ENCODE measurements around the gene KNSTRN. TPM values are rescaled to one million over a fixed set of nuclear protein-coding genes. Genes with fewer than 3 reads are reported as not detected.
A peak's percentile ranks its signal among the peaks of the same experiment; 100 is the strongest.

Gene KNSTRN
- total and polyA plus RNA-seq, 7 donors, result 5.0 to 18.9 (median 6.8) TPM

- Histone ChIP-seq H3K4me3 (peak overlapping the region in 3 of 4 donors; percentile 38 to 54 (median 49)), H3K27me3 (no peaks in the 10 kb centered on the region), H3K36me3 (no peaks in the 10 kb centered on the region), H3K4me1 (peaks cover 0 to 19% (median 12%) of the 10 kb centered on the region in 4 donors), H3K9me3 (no peaks in the 10 kb centered on the region), H3K27ac (no peak overlapping the region)
- intact Hi-C loops (cut with DNase I), result no loop called here
- DNase-seq, result no peak
- TF ChIP-seq CTCF (IDR thresholded peaks at IDR 0.05), result no peak
- WGBS, 2 donors, result 14 to 16% methylated on average over 31 of the region's 31 CpGs
These were observed 23.8 kb upstream of the KNSTRN start for GRCh38 chr15:40358471-40359353.

DNA sequence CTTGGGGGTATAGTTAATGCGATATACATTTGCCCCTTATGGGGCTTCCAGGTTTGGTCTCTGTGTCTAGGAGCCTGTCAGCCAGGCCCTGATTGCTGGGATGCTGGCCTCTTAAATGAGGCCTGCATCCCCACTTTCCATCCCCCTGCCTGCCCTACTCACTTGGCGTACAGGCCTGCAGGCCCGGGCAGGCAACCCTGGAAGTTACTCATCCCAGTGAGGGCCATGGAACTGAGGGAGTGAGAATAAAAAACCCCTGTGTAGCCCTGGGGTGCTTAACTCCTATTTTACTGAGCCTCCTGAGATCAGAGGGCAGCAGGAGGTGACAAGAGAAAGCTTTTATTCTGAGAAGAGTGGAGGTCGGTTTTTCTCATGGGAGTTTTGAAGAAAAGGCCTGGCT is 22.5 kb upstream of the KNSTRN start:
- WGBS, 2 donors, result 95 to 97% methylated on average over 4 of the region's 4 CpGs
- intact Hi-C loops (cut with DNase I), result no loop called here
- Histone ChIP-seq H3K4me3 (no peak overlapping the region), H3K4me1 (peaks cover 0 to 13% (median 12%) of the 10 kb centered on the region in 4 donors), H3K36me3 (no peaks in the 10 kb centered on the region), H3K9me3 (no peaks in the 10 kb centered on the region), H3K27me3 (no peaks in the 10 kb centered on the region), H3K27ac (no peak overlapping the region)
- TF ChIP-seq EP300 (IDR thresholded peaks at IDR 0.05) (no peak), POLR2AphosphoS5 (IDR thresholded peaks at IDR 0.05) (no peak), CTCF (IDR thresholded peaks at IDR 0.05) (no peak), POLR2A (IDR thresholded peaks at IDR 0.05) (no peak)
- no peak for DNase-seq

GRCh38 chr15:40361640-40362039 is 20.9 kb upstream of the KNSTRN start:
- intact Hi-C loops (cut with DNase I), result no loop called here
- 91 to 95% methylated on average over 2 of the region's 2 CpGs for WGBS, 2 donors
- Histone ChIP-seq H3K9me3 (no peaks in the 10 kb centered on the region), H3K36me3 (no peaks in the 10 kb centered on the region), H3K27ac (no peak overlapping the region), H3K4me1 (peaks cover 0 to 18% (median 14%) of the 10 kb centered on the region in 4 donors), H3K27me3 (no peaks in the 10 kb centered on the region), H3K4me3 (no peak overlapping the region)
- TF ChIP-seq CTCF (IDR thresholded peaks at IDR 0.05) (no peak), POLR2AphosphoS5 (IDR thresholded peaks at IDR 0.05) (no peak), POLR2A (IDR thresholded peaks at IDR 0.05) (no peak), EP300 (IDR thresholded peaks at IDR 0.05) (no peak)
- DNase-seq, result no peak

- intact Hi-C loops (cut with DNase I), result no loop called here
- H3K9me3 ChIP-seq, result no peaks in the 10 kb centered on the region
- 86 to 92% methylated on average over 8 of the region's 8 CpGs for WGBS, 2 donors
These were observed 18.9 kb upstream of the KNSTRN start for GRCh38 chr15:40363611-40364010.

DNA sequence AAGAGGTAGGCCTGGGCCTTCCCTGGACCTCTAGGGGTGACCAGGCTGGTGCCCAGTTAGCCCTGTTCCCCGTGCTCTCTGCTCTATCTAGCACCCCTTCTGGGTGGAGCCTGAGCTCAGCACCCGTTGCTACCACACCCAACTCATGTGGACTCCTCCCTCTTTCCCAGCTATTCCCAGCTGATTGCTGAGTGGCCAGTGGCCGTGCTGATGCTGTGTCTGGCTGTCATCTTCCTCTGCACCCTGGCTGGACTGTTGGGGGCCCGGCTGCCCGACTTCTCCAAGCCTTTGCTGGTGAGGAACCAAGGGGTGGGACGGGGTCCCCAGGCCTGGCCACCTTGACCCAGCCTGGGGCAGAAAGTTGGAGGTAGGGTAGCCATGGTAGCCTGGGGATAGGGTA is 18.3 kb upstream of the KNSTRN start:
- H3K36me3 ChIP-seq, result no peaks in the 10 kb centered on the region
- no peaks in the 10 kb centered on the region for H3K9me3 ChIP-seq
- no peaks in the 10 kb centered on the region for H3K27me3 ChIP-seq
- peaks cover 0 to 23% (median 21%) of the 10 kb centered on the region in 4 donors for H3K4me1 ChIP-seq
- no peak for DNase-seq
- 54 to 67% methylated on average over 6 of the region's 6 CpGs for WGBS, 2 donors
- H3K4me3 ChIP-seq, result no peak overlapping the region
- H3K27ac ChIP-seq, result no peak overlapping the region
- intact Hi-C loops (cut with DNase I), result no loop called here
- TF ChIP-seq EP300 (IDR thresholded peaks at IDR 0.05), result no peak

More at GRCh38 chr15:40363611-40364010, 18.9 kb upstream of the KNSTRN start:
- TF ChIP-seq EP300 (IDR thresholded peaks at IDR 0.05), result no peak
- no peak overlapping the region for H3K27ac ChIP-seq
- H3K4me3 ChIP-seq, result no peak overlapping the region
- peaks cover 0 to 26% (median 23%) of the 10 kb centered on the region in 4 donors for H3K4me1 ChIP-seq
- no peaks in the 10 kb centered on the region for H3K27me3 ChIP-seq
- no peak for DNase-seq
- no peaks in the 10 kb centered on the region for H3K36me3 ChIP-seq
